G401 (cell line): ENCODE measurements around the gene MAN2B2. TPM values are rescaled to one million over a fixed set of nuclear protein-coding genes. Genes with fewer than 3 reads are reported as not detected.

Experiments
- DNase-seq: peaks from one replicate; pipeline ENCODE4 v3.0.0-alpha.2; 2015; ENCODE audit warnings: low spot score
- in situ Hi-C: cut with HindIII; loops from 2 replicates; pipeline ENCODE4 v1.10.0; 2016; ENCODE audit warnings: low sequenced_read_pairs, mixed read lengths
- total RNA-seq: library from RNA; depleted of rRNA; stranded (reverse); fragments of >200 nt; shearing (Covaris generic); gene quantifications from 2 replicates; pipeline ENCODE4 v1.2.3, GENCODE V29; 2014

Gene MAN2B2
- total RNA-seq, 1 experiment from 2014 or later: 10.1 TPM

DNA sequence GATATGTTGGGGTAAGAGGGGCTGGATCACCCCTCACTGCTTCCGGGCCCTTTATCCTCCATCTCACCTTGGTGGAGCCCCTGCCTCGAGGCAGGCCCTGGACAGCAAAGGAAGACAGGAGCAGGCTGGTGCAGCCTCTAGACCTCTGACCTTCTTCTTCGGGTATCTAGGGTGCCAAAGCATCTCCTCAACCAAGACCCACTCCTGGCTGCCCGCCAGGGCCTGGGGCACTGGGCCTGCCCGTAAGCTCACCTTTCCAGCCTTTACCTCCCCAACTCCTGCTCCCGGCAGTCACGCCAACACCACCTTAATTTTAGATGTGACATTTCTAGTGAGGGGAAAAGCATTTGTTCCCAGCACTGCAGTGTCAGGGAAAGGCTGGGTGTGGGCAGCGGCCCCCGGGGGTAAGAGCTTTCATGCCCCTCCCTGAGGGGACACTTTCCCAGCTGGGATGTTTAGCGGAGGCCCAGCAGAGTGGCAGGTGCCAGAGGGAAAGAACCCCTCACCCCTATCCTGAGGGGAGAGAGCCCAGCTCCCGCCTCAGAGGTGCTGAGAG is 6.7 kb downstream of the MAN2B2 start:
- in situ Hi-C loops: no loop called here
- DNase-seq: no peak

DNA sequence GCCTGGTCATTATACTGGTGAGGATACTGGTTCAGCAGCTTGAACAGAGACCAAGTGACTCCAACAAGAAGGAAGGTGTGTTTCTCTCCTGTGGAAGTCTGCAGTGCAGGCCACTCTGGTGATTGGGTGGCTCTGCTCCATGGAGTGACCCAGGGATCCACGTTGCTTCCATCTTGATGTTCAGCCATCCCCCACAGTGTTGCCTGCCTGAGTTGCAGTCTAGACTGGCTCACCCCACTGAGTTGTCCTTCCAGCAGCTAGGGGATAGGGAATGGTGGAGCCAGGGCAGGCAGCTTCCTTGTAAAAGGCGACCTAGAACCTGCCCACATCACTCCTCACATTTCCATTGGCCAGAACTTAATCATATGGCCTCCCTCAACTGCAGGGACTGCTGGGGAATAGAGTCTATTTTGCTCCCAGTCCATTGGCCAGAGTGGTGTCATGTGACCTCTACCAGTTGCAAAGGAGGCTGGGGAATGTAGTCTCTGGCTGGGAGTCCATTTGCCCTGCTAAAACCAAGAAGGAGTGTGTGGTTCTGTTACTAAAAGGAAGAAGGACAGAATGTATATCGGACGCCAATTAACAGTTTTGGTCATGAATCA is 8.0 kb downstream of the MAN2B2 start:
- peak; percentile 11 for DNase-seq
- in situ Hi-C loops: no loop called here

DNA sequence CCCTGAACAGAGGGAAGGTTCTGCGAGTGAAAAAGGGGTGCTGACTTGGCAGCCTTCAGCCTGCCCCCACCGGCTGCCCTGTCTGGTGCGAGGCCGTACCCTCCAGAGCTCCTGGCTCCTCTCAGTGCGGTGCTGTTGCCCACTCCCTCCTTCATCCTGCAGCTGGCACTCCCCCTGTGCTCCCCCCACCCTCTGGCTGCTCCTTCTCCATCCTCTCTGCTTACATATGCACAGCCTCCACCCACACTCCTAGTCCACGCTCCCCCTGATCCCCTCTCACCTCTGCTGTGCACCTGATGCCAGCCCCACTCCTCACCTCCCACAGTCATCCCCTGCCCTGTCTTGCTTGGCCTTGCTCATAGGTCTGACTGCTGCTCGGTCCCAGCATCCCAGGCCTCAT is 9.9 kb downstream of the MAN2B2 start:
- no peak for DNase-seq
- in situ Hi-C loops: no loop called here

DNA sequence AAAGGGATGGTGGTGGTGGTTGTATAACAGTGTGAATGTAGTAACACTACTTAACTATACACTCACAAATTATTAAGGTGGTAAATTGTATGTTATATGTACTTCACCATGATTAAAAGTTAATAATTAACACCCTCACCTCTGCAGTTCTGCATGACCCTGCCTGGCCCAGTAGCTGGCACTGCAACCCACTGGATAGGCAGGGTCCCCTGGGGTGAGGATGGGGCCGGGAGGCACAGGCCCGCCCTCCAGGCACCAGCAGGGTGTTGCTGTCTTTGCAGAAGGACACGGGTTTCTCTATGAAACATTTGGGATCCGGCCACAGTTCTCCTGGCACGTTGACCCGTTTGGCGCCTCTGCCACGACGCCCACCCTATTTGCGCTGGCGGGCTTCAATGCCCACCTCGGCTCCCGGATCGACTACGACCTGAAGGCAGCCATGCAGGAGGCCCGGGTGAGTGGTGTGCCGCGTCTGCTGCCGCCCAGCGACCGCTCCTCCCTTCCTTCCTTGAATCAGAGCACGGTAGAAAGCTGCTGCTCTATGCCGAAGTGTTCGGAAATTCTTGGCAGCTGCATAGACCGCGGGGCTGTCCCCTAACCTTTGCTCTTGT is 11.8 kb downstream of the MAN2B2 start:
- no peak for DNase-seq
- in situ Hi-C loops: no loop called here

DNA sequence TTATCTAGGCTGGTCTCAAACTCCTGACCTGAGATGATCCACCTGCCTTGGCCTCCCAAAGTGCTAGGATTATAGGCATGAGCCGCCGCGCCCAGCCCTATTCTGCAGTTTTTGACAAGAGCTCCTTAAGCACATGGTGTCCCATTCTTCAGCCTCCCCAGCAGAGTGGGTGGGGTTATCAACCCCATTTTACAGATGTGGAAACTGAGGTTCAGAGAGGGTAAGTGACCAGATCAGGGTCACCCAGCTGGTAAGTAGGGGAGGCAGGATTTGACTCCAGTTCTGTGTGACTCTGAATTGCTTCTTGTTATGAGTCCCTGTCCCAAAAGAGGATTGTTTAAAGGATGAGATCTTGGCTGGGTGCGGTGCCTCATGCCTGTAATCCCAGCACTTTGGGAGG is 14.5 kb downstream of the MAN2B2 start:
- in situ Hi-C loops: no loop called here
- DNase-seq: no peak

DNA sequence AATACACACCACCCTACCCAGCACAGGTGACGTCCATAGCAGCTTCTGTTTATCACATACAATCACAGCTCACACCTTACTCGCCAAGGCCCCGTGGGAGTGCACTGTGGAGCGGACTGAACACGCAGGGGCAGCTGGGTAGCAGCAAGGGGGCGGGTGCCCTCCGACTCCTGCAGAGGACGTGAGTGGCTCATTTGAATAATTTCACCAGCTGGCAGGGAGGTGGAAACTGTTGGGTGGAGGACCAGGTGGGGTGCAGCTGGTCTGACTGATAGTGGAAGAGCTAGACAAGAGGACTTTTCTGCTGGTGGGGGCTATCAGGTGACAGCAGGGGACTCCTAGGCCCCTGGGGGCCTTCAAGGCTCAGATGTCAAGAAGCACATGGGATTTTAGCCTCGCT is 16.3 kb downstream of the MAN2B2 start:
- in situ Hi-C loops: no loop called here
- no peak for DNase-seq

DNA sequence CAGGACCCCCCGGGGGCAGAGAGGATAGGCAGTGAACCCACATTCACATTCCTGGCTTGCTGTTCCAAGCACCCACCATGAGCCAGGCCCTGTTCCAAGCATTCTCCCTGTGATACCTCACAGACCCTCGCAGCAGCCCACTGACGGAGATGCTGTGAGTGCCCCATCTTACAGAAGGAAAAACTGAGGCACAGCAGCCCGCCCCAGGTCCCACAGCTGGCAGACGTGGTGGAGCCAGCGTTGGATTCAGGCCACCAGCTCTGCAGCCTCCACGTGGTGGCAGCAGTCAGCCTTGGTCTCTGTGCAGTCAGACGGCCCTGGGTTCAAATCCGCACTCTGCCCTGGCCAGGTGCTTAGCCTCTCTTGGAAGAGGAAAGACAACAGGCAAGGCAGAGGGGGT is 16.8 kb downstream of the MAN2B2 start:
- no peak for DNase-seq
- in situ Hi-C loops: no loop called here

DNA sequence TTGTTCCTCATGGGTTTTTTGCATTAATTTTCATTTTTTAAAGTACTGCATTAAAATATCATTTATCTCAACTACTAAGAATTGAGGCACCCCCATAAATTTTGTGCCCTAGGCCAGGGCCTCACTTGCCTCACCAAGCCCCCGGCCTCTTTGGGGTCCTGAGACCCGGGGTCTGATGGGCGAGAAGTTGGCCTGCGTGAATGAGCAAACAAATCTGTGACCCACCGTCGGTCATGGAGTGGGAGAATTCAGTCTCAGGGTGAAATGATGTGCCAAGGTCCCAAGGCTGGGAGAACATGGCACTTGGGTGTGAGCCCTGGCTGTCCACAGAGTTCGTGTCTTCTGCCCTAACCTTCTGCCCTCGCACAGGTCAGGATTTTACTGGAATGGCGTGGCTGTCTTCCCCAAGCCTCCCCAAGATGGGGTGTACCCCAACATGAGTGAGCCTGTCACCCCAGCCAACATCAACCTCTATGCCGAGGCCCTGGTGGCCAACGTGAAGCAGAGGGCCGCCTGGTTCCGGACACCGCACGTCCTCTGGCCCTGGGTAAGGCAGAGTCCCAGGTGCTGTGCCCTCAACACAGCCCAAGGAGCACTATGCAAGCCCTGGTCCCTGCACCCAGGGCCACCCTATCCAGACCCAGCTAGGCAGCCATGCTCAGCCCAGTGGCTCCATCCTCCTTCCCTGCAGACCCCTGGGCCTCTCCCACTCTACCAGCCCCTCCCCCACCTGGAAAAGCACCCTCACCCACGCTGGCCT is 18.0 kb downstream of the MAN2B2 start:
- no peak for DNase-seq
- in situ Hi-C loops: no loop called here

DNA sequence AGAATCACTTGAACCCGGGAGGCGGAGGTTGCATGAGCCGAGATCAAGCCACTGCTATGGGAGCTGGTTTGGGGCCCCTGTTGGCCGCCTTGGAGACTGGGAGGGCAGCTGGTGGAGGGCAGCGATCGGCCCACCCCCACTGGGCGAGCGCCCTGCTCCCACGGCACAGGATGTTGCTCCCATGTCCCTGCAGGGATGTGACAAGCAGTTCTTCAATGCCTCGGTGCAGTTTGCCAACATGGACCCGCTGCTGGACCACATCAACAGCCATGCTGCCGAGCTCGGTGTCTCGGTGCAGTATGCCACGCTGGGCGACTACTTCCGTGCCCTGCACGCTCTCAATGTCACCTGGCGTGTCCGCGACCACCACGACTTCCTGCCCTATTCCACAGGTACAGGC is 19.4 kb downstream of the MAN2B2 start:
- no peak for DNase-seq
- in situ Hi-C loops: no loop called here

DNA sequence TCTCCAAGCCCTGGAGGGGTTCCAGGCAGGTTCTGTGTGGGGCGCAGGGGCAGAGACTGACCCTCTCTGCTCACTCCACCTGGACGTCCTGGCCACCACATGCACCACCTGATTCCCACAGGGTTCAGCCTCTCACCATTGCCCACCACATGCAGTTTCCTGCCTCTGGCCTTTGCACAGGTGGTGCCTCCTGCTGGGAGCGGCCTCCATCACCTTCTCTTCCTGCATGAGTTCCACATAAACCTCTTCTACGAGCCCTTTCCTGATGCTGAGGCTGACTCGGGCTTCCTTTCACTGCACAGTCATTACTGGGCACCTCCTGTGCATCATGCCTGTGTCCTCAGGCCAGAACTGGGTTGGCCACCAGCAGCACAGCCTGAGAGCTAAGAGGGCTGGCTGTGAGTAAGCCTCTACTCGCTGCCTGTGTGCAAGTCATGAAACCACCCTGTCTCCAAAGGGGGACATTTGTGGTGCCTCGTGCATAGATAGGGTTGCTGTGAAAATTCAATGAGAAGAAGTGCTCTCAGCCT is 19.9 kb downstream of the MAN2B2 start:
- in situ Hi-C loops: no loop called here

DNA sequence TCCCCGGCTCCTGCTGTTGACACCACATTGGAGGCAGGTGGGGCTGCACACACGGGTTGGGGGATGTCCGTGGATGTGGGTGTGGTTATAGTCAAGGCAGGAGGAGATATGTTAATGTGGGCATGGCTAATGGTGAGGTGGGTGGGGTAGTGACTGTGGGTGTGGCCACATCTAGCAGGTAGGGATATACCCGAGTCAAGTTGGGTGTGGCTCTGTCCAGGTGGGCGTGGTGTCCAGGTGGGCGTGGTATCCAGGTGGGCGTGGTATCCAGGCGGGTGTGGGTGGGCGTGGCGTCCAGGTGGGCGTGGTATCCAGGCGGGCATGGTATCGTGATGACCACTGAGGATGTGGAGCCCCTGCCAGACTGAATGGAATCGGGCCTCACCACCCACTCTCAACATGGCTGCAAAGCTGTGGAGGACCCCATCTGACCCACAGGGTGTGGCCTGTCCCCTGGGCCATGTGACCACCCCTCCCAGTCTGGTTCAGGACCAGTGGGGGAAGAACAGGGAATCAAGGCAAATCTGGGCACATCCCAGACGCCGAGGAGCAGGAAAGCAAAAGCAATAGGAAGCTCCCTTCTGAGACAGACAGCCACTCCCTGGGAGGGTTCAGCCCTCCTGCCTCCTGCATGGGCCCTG is 21.0 kb downstream of the MAN2B2 start:
- DNase-seq: no peak

More for the DNA sequence above, 19.9 kb downstream of the MAN2B2 start:
- DNase-seq: no peak

DNA sequence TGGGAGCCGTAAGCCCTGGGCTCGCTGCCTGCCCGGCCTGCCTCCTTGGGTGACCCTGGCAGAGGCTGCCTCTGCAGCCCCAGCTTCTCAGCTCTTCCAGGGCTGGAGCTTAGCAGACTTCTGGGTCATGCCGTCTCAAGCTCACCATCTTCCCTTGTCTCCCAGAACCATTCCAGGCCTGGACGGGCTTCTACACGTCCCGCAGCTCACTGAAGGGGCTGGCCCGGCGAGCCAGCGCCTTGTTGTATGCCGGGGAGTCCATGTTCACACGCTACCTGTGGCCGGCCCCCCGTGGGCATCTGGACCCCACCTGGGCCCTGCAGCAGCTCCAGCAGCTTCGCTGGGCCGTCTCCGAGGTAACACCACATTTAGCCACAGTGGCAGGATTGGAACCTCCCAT is 22.0 kb downstream of the MAN2B2 start:
- in situ Hi-C loops: no loop called here
- DNase-seq: no peak

More for the DNA sequence above, 21.0 kb downstream of the MAN2B2 start:
- in situ Hi-C loops: no loop called here

DNA sequence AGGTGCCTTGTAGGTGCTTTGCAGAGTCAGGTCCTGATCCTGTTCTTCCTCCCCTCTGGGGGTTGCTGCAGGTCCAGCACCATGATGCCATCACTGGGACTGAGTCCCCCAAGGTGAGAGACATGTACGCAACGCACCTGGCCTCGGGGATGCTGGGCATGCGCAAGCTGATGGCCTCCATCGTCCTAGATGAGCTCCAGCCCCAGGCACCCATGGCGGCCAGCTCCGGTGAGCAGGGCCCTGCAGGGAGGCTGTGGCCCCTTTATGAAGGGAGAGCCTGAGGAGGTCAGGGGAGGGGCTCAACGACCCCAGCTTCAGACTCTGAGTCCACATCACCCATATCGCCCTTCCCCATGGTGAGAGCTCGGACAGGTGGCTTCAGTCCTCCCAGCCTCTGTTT is 23.1 kb downstream of the MAN2B2 start:
- in situ Hi-C loops: no loop called here
- no peak for DNase-seq

DNA sequence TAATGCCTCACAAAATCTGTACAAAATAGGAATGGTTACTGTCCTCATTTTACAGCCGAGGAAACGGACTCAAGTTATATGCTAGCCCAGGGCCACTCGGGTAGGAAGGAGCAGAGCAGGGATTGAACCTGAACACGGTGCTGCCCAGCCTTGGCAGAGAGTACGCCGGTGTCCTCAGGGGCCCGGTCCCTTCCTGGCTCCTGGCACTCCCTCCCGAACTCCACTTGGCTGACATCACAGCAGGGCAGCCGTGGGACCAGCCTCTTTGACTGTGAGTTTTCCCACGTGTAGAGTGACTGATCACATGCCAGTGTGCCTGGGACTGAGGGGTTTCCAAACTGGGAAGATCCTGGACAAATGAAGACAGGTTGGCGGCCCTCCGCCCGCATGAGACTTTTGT is 23.7 kb downstream of the MAN2B2 start:
- DNase-seq: no peak
- in situ Hi-C loops: no loop called here

DNA sequence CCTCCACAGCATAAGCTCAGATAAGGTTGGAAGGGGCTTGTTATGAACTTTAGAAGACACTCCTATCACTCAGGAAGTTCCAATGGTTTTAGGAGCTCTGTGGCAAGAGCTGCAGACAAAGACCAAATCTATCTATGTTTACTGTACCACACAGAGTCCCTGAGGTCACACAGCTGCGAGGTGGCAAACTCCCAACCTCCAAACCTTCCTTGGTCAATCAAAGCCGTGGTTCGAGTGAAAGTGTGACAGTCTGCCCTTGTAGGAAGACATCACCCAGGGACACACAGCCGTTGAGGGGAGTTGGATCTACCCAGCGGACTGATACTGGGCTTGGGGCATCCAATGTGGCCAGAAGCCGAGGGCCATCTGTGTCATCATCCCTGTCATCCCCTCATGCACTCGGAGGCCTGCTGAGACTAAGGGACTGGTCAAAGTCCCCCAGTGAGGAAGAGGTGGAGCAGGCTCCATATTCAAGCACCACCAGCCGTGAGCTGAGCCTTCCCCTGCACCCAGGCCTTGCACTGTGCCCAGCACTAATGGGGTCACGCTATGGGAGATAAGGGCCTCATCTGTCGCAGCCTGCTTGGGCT is 26.8 kb downstream of the MAN2B2 start:
- in situ Hi-C loops: no loop called here

DNA sequence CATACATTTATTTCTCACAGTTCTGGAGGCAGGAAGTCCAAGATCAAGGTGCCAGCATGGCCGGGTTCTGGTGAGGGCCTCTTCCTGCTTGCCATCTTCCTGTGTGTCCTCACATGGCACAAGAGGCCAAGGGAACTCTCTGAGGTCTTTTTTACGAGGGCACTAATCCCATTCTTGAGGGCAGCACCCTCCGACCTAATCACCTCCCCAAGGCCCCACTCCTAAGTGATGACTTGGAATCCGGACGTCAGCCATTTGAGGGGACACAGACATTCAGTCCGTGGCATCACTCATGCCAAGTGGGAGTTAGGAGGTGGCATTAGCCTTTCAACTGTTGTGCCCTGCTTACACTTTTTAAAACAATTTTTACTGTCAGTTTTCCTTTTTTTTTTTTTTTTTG is 27.3 kb downstream of the MAN2B2 start:
- in situ Hi-C loops: no loop called here

More for the DNA sequence above, 26.8 kb downstream of the MAN2B2 start:
- DNase-seq: no peak

DNA sequence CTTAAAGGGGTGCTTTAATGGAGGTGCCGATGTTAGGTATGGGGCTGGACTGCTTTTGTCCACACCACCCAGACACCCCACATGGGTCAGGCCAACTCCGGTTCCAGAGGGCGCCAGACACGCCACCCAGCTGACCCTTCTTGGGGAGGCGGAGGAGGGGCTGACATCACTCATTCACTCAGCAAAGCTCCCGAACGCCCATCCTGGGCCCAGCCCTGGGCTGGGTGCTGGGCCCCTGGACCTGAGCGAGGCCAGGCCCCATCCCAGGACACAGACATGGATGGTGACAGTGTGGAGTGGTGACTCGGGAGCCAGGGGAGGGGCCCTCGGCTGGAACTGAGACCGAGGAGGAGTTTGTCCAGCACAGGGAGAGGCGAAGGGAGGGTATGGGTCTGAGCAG is 28.1 kb downstream of the MAN2B2 start:
- in situ Hi-C loops: no loop called here
- no peak for DNase-seq

More for the DNA sequence above, 27.3 kb downstream of the MAN2B2 start:
- DNase-seq: no peak

DNA sequence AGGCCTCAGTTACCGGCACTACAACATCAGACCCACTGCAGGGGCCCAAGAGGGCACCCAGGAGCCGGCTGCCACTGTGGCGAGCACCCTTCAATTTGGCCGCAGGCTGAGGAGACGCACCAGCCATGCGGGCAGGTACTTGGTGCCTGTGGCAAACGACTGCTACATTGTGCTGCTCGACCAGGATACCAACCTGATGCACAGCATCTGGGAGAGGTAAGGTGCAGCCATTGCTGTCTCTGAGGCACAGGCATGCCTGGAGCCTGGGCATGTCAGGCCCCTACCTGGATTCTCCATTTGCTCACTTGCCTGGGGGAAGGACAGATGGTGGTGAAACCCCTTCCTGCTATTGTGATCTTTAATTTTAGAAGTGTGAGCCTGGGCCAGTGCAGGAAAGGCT is 30.1 kb downstream of the MAN2B2 start:
- no peak for DNase-seq
- in situ Hi-C loops: no loop called here

DNA sequence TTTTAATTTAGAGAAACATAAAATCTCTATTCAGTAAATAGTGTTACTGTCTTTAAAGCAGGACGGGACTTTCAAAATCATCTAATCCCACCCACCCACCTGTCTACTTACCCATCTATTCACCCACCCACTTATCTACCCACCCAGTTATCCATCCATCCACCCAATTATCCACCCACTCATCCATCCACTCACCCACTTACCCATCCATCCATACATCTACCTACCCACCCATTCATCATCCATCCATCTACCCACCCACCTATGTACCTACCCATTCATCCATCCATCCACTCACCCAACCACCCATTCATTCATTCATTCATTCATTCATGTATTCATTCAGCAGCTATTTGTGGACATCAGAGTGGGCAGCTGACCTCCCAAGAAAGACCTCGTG is 30.6 kb downstream of the MAN2B2 start:
- in situ Hi-C loops: no loop called here
- no peak for DNase-seq
